Measurements from ENCODE around the gene TRAF3IP1. TPM values are rescaled to one million over a fixed set of nuclear protein-coding genes. Genes with fewer than 3 reads are reported as not detected.

The TRAF3IP1 gene
- total and polyA plus RNA-seq, 2 of the 13 experiments (the other 11 are each of a cell fraction or from before 2014, with no cell fraction given), result 4.1 to 12.9 TPM

GRCh38 chr2:238399094-238399493 lies 78.8 kb downstream of the TRAF3IP1 start:
- no peaks in the 10 kb centered on the region for H4K20me1 ChIP-seq (ENCODE audit: insufficient read depth, low read length)
- no peaks in the 10 kb centered on the region; a peak in 1 of 5 replicates for H3K36me3 ChIP-seq (replicated peaks in 1 of 2; ENCODE audit: control insufficient read depth in 1 of 2, insufficient read depth in 2 of 2, low read length in 2 of 2)
- no peak overlapping the region for H2AFZ ChIP-seq (ENCODE audit: low read length)
- ATAC-seq, result peak; percentile 46
- H3K79me2 ChIP-seq (ENCODE audit: insufficient read depth, low read length), result no peaks in the 10 kb centered on the region
- no peak overlapping the region for H3K4me3 ChIP-seq (replicated peaks in 1 of 3; ENCODE audit: insufficient read depth in 1 of 3, low read depth in 2 of 3, low read length in 3 of 3)
- H3K27me3 ChIP-seq (ENCODE audit: control insufficient read depth in 1 of 2, insufficient read depth in 2 of 2, low read length in 2 of 2), result no peaks in the 10 kb centered on the region
- no peak for FAIRE-seq
- 0 out of 2 replicates have a peak overlapping the region, but pooled peaks have one; percentile 1 for H3K4me2 ChIP-seq (ENCODE audit: low read depth, low read length)
- TF ChIP-seq CHCHD3 (CRISPR knock-in tag; IDR thresholded peaks at IDR 0.05) (no peak), ISL2 (CRISPR knock-in tag; IDR thresholded peaks at IDR 0.05) (peak; percentile 36; the same call in 1 of the 2 replicates), NFE2L2 (IDR thresholded peaks at IDR 0.05; ENCODE audit: low read length) (peak; percentile 50; the same call in 1 of the 2 replicates), TFDP2 (CRISPR knock-in tag; IDR thresholded peaks at IDR 0.05) (no peak), TMF1 (CRISPR knock-in tag; IDR thresholded peaks at IDR 0.05; ENCODE audit: low read depth) (no peak), REL (CRISPR knock-in tag; conservative IDR thresholded peaks at IDR 0.05) (no peak), KLF13 (CRISPR knock-in tag; IDR thresholded peaks at IDR 0.05) (no peak), ZBTB49 (CRISPR knock-in tag; IDR thresholded peaks at IDR 0.05; ENCODE audit: borderline replicate concordance) (no peak), TEAD3 (CRISPR knock-in tag; optimal IDR thresholded peaks at IDR 0.05; ENCODE audit: borderline replicate concordance) (no peak), ELF3 (CRISPR knock-in tag; IDR thresholded peaks at IDR 0.05) (no peak), ZNF563 (CRISPR knock-in tag; IDR thresholded peaks at IDR 0.05) (no peak), ZNF362 (CRISPR knock-in tag; IDR thresholded peaks at IDR 0.05; ENCODE audit: borderline replicate concordance) (peak; percentile 31; the same call in 1 of the 2 replicates), ZBTB8A (CRISPR knock-in tag; IDR thresholded peaks at IDR 0.05; ENCODE audit: borderline replicate concordance, low read depth) (no peak), ZNF235 (CRISPR knock-in tag; IDR thresholded peaks at IDR 0.05; ENCODE audit: borderline replicate concordance) (no peak), ZNF569 (CRISPR knock-in tag; IDR thresholded peaks at IDR 0.05; ENCODE audit: borderline replicate concordance) (no peak), ZNF720 (CRISPR knock-in tag; IDR thresholded peaks at IDR 0.05) (no peak), NCOA5 (CRISPR knock-in tag; IDR thresholded peaks at IDR 0.05) (no peak), HDAC6 (IDR thresholded peaks at IDR 0.05; ENCODE audit: low read depth, low read length) (no peak), ZNF138 (CRISPR knock-in tag; IDR thresholded peaks at IDR 0.05; ENCODE audit: low read depth) (no peak), NFE2 (CRISPR knock-in tag; IDR thresholded peaks at IDR 0.05) (no peak)
- BruUV-seq (replicated peaks), result no TSS peak
- peak overlapping the region; percentile 16 for H3K27ac ChIP-seq (ENCODE audit: extremely low read length, insufficient read depth, low read length)
- POLR2A ChIA-PET, result no interaction called here
- CTCF ChIA-PET (ENCODE audit: low intra/inter-chr PET ratio, low total read pairs), result no interaction called here
- in situ Hi-C loops (cut with HindIII; ENCODE audit: extremely low pct_ligation_motif_present, low pct_unique_long_range_greater_than_20kb) (no loop called here), intact Hi-C loops (cut with micrococcal nuclease; ENCODE audit: unreplicated experiment) (no loop called here)
- H3K9me3 ChIP-seq (ENCODE audit: low read length), result no peaks in the 10 kb centered on the region
- no peak overlapping the region for H3K9ac ChIP-seq (ENCODE audit: insufficient read depth, low read depth, low read length)
- peak; percentile 65 for DNase-seq (ENCODE audit: low spot score)
- H3K4me1 ChIP-seq (ENCODE audit: insufficient read depth, low read length), result peaks cover 51% of the 10 kb centered on the region
- 43% methylated on average over 2 of the region's 2 CpGs for WGBS (ENCODE audit: low lambda C conversion rate)
